ENCODE measurements around the gene MRPL27. TPM values are rescaled to one million over a fixed set of nuclear protein-coding genes. Genes with fewer than 3 reads are reported as not detected.

The MRPL27 gene
- polyA plus RNA-seq, 1 donor from 2014 or later = 118 TPM

- TF ChIP-seq TAF1 (IDR thresholded peaks at IDR 0.05; ENCODE audit: low read depth) (peak; percentile 54), EZH2 (IDR thresholded peaks at IDR 0.05; ENCODE audit: borderline replicate concordance, insufficient read depth, low read length, poor library complexity, severe bottlenecking) (no peak), RAD21 (conservative IDR thresholded peaks at IDR 0.05) (peak; percentile 62), POLR2AphosphoS5 (IDR thresholded peaks at IDR 0.05) (peak; percentile 98), EP300 (conservative IDR thresholded peaks at IDR 0.05; ENCODE audit: poor library complexity, severe bottlenecking) (peak; percentile 66), CTCF (IDR thresholded peaks at IDR 0.05; ENCODE audit: poor library complexity, severe bottlenecking) (peak; percentile 99), REST (IDR thresholded peaks at IDR 0.05; ENCODE audit: borderline replicate concordance) (peak; percentile 41), MXI1 (conservative IDR thresholded peaks at IDR 0.05; ENCODE audit: poor library complexity, severe bottlenecking) (peak; percentile 89), SMC3 (conservative IDR thresholded peaks at IDR 0.05; ENCODE audit: poor library complexity) (peak; percentile 68)
- no peaks in the 10 kb centered on the region for H3K27me3 ChIP-seq (ENCODE audit: insufficient read depth, low read depth, low read length)
- H3K4me3 ChIP-seq (ENCODE audit: low read length) = peak within 1 kb of the TSS; percentile 98
- no peaks in the 10 kb centered on the region for H3K36me3 ChIP-seq (ENCODE audit: insufficient read depth, low read length)
- H3K9me3 ChIP-seq (ENCODE audit: low read length) = no peaks in the 10 kb centered on the region
- no peaks in the 10 kb centered on the region for H3F3A ChIP-seq (ENCODE audit: insufficient read depth, low read length, poor library complexity, severe bottlenecking)
- H2AFZ ChIP-seq (ENCODE audit: low read depth, low read length) = peak within 1 kb of the TSS; percentile 65
- peak within 1 kb of the TSS; percentile 82 for H3K9ac ChIP-seq (ENCODE audit: low read length)
- H3K4me2 ChIP-seq (ENCODE audit: low read length) = peak within 1 kb of the TSS; percentile 94
- peak within 1 kb of the TSS; percentile 44 for H3K27ac ChIP-seq (ENCODE audit: low read length)
- no peaks in the 10 kb centered on the region for H4K20me1 ChIP-seq (ENCODE audit: insufficient read depth)
- H3K79me2 ChIP-seq (replicated peaks; ENCODE audit: insufficient read depth, low read length) = peaks cover 15% of the 10 kb centered on the region
- no peaks in the 10 kb centered on the region for H3K9me2 ChIP-seq (ENCODE audit: insufficient read depth, low read length)
Measured at GRCh38 chr17:50397111-50397918, 24.3 kb upstream of the MRPL27 start, which contains the start of gene LRRC59. Gene LRRC59 (minus strand): TSS chr17:50397523. CDS start chr17:50397317, 206 bp downstream.

- Histone ChIP-seq H3K36me3 (ENCODE audit: insufficient read depth, low read length) (no peaks in the 10 kb centered on the region), H3K79me2 (replicated peaks; ENCODE audit: insufficient read depth, low read length) (peaks cover 15% of the 10 kb centered on the region)
Measured at GRCh38 chr17:50396261-50397110, 23.5 kb upstream of the MRPL27 start.

More at GRCh38 chr17:50396261-50397110, 23.5 kb upstream of the MRPL27 start:
- Histone ChIP-seq H3K9me2 (ENCODE audit: insufficient read depth, low read length) (no peaks in the 10 kb centered on the region), H2AFZ (ENCODE audit: low read depth, low read length) (peak overlapping the region; percentile 65), H3K4me2 (ENCODE audit: low read length) (peak overlapping the region; percentile 94), H3K27me3 (ENCODE audit: insufficient read depth, low read depth, low read length) (no peaks in the 10 kb centered on the region), H3K9me3 (ENCODE audit: low read length) (no peaks in the 10 kb centered on the region), H3K9ac (ENCODE audit: low read length) (peak overlapping the region; percentile 82), H3K4me3 (ENCODE audit: low read length) (peak overlapping the region; percentile 98), H4K20me1 (ENCODE audit: insufficient read depth) (no peaks in the 10 kb centered on the region), H3F3A (ENCODE audit: insufficient read depth, low read length, poor library complexity, severe bottlenecking) (no peaks in the 10 kb centered on the region), H3K27ac (ENCODE audit: low read length) (peak overlapping the region; percentile 44)
- TF ChIP-seq EP300 (conservative IDR thresholded peaks at IDR 0.05; ENCODE audit: poor library complexity, severe bottlenecking) = no peak
- no peak for TF ChIP-seq MXI1 (conservative IDR thresholded peaks at IDR 0.05; ENCODE audit: poor library complexity, severe bottlenecking)
- no peak for TF ChIP-seq CTCF (IDR thresholded peaks at IDR 0.05; ENCODE audit: poor library complexity, severe bottlenecking)
- TF ChIP-seq RAD21 (conservative IDR thresholded peaks at IDR 0.05) = no peak
- no peak for TF ChIP-seq SMC3 (conservative IDR thresholded peaks at IDR 0.05; ENCODE audit: poor library complexity)
- no peak for TF ChIP-seq TAF1 (IDR thresholded peaks at IDR 0.05; ENCODE audit: low read depth)
- no peak for TF ChIP-seq EZH2 (IDR thresholded peaks at IDR 0.05; ENCODE audit: borderline replicate concordance, insufficient read depth, low read length, poor library complexity, severe bottlenecking)
